ENCODE measurements around the gene VTCN1.

DNA sequence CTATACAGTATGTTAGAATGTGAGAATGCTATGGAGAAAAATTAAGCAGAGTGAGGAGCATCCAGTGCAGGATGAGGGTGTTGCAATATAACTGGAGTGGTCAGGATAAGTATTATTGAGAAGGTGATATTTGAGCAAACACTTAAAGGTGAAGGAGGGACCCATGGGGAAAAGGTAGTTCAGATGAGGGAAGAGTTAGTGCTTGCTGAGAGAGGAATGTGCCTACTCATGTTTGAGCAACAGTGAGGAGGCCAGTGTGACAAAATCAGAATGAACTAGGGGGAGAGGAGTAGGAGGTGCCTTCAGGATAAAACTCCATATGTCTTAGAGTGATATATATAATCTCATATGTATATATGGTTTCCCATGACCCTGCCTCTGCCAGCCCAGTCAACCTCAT is 82.9 kb downstream of the VTCN1 start:
- TF ChIP-seq, protein P1, sequence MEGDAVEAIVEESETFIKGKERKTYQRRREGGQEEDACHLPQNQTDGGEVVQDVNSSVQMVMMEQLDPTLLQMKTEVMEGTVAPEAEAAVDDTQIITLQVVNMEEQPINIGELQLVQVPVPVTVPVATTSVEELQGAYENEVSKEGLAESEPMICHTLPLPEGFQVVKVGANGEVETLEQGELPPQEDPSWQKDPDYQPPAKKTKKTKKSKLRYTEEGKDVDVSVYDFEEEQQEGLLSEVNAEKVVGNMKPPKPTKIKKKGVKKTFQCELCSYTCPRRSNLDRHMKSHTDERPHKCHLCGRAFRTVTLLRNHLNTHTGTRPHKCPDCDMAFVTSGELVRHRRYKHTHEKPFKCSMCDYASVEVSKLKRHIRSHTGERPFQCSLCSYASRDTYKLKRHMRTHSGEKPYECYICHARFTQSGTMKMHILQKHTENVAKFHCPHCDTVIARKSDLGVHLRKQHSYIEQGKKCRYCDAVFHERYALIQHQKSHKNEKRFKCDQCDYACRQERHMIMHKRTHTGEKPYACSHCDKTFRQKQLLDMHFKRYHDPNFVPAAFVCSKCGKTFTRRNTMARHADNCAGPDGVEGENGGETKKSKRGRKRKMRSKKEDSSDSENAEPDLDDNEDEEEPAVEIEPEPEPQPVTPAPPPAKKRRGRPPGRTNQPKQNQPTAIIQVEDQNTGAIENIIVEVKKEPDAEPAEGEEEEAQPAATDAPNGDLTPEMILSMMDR (IDR thresholded peaks at IDR 0.05; ENCODE audit: extremely low read depth in 1 of 2, insufficient read depth in 1 of 2, low read depth in 1 of 2, low read length in 2 of 2), result no peak
- TF ChIP-seq POLR2AphosphoS5 (IDR thresholded peaks at IDR 0.05; ENCODE audit: insufficient read depth, low read depth, low read length), result no peak
- TF ChIP-seq EZH2 (IDR thresholded peaks at IDR 0.05; ENCODE audit: borderline replicate concordance, low read depth, low read length, severe bottlenecking), result no peak
- no peak for TF ChIP-seq JUN (IDR thresholded peaks at IDR 0.05; ENCODE audit: borderline replicate concordance, insufficient read depth, insufficient read length, low read depth)
- no peak for TF ChIP-seq POLR2A (IDR thresholded peaks at IDR 0.05; ENCODE audit: low read depth, low read length)
